Measurements from ENCODE around the gene SRRM4. TPM values are rescaled to one million over a fixed set of nuclear protein-coding genes. Genes with fewer than 3 reads are reported as not detected.

SRRM4 gene
- total and polyA plus RNA-seq, 10 donors, result under 0.01 TPM; not detected in 8

DNA sequence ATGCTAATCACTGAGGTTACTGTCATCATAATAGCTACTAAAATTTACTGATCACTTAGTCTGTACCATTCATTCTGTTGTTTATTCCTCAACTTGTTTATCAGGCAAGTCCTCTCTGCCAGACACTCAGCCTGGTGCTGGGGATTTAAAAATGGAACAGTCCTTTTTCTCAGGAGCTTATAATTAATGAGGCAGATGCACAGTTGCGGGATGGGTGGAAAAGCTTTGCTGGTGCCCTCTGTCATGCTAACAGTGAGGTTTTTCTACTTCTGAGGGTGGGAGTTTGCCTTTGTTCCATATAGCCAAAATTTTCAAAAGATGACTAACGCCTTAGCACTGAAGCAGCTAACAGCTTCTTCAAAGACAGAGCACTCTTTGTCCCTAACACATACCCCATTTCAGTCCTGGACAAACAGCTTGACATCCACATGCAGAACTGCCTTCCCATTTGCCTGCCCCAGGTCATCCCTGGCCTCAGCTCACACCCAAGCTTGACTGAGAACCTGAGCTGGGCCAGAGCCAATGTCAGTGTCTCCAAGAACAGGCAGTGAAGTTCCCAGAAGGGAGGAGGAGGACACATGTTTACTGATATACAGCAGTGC, 166.6 kb downstream of the SRRM4 start:
- intact Hi-C loops (cut with DNase I; ENCODE audit: low total_unique reads), result no loop called here
- no peaks in the 10 kb centered on the region for H3K4me1 ChIP-seq
- TF ChIP-seq, protein P1, sequence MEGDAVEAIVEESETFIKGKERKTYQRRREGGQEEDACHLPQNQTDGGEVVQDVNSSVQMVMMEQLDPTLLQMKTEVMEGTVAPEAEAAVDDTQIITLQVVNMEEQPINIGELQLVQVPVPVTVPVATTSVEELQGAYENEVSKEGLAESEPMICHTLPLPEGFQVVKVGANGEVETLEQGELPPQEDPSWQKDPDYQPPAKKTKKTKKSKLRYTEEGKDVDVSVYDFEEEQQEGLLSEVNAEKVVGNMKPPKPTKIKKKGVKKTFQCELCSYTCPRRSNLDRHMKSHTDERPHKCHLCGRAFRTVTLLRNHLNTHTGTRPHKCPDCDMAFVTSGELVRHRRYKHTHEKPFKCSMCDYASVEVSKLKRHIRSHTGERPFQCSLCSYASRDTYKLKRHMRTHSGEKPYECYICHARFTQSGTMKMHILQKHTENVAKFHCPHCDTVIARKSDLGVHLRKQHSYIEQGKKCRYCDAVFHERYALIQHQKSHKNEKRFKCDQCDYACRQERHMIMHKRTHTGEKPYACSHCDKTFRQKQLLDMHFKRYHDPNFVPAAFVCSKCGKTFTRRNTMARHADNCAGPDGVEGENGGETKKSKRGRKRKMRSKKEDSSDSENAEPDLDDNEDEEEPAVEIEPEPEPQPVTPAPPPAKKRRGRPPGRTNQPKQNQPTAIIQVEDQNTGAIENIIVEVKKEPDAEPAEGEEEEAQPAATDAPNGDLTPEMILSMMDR (IDR thresholded peaks at IDR 0.05 in 8 of 11, conservative IDR thresholded peaks at IDR 0.05 in 3 of 11), result no peak
- TF ChIP-seq POLR2AphosphoS5 (IDR thresholded peaks at IDR 0.05) (no peak), POLR2A (IDR thresholded peaks at IDR 0.05) (no peak)
- peaks cover 0 to 21% (median 0%) of the 10 kb centered on the region in 7 donors for H3K27me3 ChIP-seq (replicated peaks in 1 of 7)
- WGBS, 5 donors, result 64 to 92% (median 77%) methylated on average over 2 of the region's 2 CpGs
- no peak overlapping the region for H3K27ac ChIP-seq
- no peak overlapping the region for H3K4me3 ChIP-seq
- DNase-seq, result no peak
- peaks cover 0 to 21% (median 13%) of the 10 kb centered on the region in 8 donors for H3K9me3 ChIP-seq
- H3K36me3 ChIP-seq, result no peaks in the 10 kb centered on the region

DNA sequence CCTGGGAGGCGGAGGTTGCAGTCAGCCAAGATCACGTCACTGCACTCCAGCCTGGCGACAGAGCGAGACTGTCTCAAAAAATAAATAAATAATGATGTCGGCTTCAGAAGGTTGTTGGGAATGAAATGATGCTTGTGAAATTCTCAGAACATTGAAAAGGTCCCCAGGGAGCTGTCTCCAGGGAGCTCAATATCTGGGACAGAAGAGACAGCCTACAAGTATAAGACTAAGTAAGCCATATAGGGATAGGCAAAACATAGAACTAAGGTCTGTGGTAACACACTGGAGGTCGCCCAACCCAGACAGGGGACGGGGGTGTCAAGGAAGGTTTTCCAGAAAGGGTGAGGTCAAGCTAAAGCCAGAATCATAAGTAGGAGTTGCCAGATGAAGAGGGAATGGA, 167.9 kb downstream of the SRRM4 start:
- 83 to 93% (median 91%) methylated on average over 7 of the region's 7 CpGs for WGBS, 5 donors
- intact Hi-C loops (cut with DNase I; ENCODE audit: low total_unique reads), result no loop called here
- Histone ChIP-seq H3K36me3 (no peaks in the 10 kb centered on the region), H3K27ac (no peak overlapping the region), H3K4me3 (no peak overlapping the region), H3K27me3 (replicated peaks in 1 of 7) (peaks cover 0 to 29% (median 0%) of the 10 kb centered on the region in 7 donors), H3K9me3 (peaks cover 0 to 35% (median 14%) of the 10 kb centered on the region in 8 donors), H3K4me1 (no peaks in the 10 kb centered on the region)
- no peak for DNase-seq
- TF ChIP-seq POLR2AphosphoS5 (IDR thresholded peaks at IDR 0.05) (no peak), POLR2A (IDR thresholded peaks at IDR 0.05) (no peak)
- TF ChIP-seq, protein P1 (IDR thresholded peaks at IDR 0.05 in 8 of 11, conservative IDR thresholded peaks at IDR 0.05 in 3 of 11), result no peak

DNA sequence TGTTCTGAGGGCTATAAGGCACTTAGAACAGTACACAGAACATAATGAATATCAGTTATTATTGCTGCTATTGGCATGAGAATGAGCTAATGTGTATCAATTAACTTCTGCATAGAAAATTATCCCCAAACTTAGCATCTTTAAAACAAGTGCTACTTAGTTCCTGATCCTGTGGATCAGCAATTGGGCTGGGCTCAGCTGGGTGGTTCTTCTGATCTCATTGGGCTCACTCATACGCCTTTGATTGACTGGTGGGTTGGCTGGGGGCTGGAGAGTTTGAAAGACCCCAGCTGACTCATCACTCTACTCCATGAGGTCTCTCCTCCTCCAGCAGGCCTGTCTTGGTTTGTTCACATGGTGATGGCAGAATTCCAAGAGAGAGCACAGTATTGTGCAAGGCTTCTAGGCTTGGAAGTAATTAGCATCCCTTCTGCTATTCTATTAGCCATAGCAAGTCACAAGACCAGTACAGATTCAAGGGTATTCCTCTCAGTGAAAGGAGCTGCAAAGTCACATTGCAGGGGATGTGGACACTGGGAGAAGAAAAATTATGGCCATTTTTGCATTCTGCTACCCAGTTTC, 170.2 kb downstream of the SRRM4 start:
- Histone ChIP-seq H3K4me3 (no peak overlapping the region), H3K27me3 (replicated peaks in 1 of 7) (peaks cover 0 to 16% (median 0%) of the 10 kb centered on the region in 7 donors), H3K36me3 (no peaks in the 10 kb centered on the region), H3K27ac (no peak overlapping the region), H3K9me3 (peaks cover 0 to 38% (median 14%) of the 10 kb centered on the region in 8 donors), H3K4me1 (no peaks in the 10 kb centered on the region)
- WGBS, 5 donors, result 82 to 97% (median 86%) methylated on average over 1 of the region's 1 CpG
- TF ChIP-seq POLR2AphosphoS5 (IDR thresholded peaks at IDR 0.05), result no peak
- TF ChIP-seq, protein P1 (IDR thresholded peaks at IDR 0.05 in 8 of 11, conservative IDR thresholded peaks at IDR 0.05 in 3 of 11), result no peak
- TF ChIP-seq POLR2A (IDR thresholded peaks at IDR 0.05), result no peak
- intact Hi-C loops (cut with DNase I; ENCODE audit: low total_unique reads), result no loop called here
- no peak for DNase-seq
